Posterior vena cava (tissue), 2 donors: Measurements from ENCODE around the gene ABHD14A. TPM values are rescaled to one million over a fixed set of nuclear protein-coding genes. Genes with fewer than 3 reads are reported as not detected.
"Not testable (repeated sequence)": the region's sequence is repeated elsewhere in the genome, so short reads cannot be mapped to it uniquely, and the experiment has no call there.

Source experiments
- DNase-seq: peaks from one replicate; pipeline ENCODE4 v3.0.0-alpha.2; 2020; ENCODE audit warnings: low spot score
- intact Hi-C, 2 donors: fragments of 100-400 bp; cut with DNase I; formaldehyde crosslinking; loops; one replicate each; pipeline versions ENCODE4 v1.14.1 to v1.14.2; 2022 to 2023
- total RNA-seq, 2 donors: library from RNA; stranded (reverse); fragmentation: NEBNext Ultra II Directional; extraction: Animal tissue kit (Norgen Biotek cat#: 25700); gene quantifications; one replicate each; pipeline ENCODE4 v1.2.1, GENCODE V29; 2021
- donor health status: DM: yes; HTN: yes; CAD: no.
- donor health status: DM: yes; HTN: yes; CAD: no.

The ABHD14A gene
- total RNA-seq, 2 donors from 2014 or later: 8.4 to 18.6 TPM

- DNase-seq: no peak
- intact Hi-C loops: no loop called here
Observed at GRCh38 chr3:51986010-51986947, 11.4 kb downstream of the ABHD14A start.

GRCh38 chr3:51987568-51987967, 12.7 kb downstream of the ABHD14A start:
- intact Hi-C loops: no loop called here
- DNase-seq: no peak

- intact Hi-C loops: no loop called here
- no peak for DNase-seq
Observed at GRCh38 chr3:51988286-51989146, 13.7 kb downstream of the ABHD14A start.

GRCh38 chr3:51990501-51990971, 15.7 kb downstream of the ABHD14A start:
- DNase-seq, intact Hi-C loops: not testable (repeated sequence)

GRCh38 chr3:51992017-51992682, 17.3 kb downstream of the ABHD14A start:
- intact Hi-C loops: no loop called here

GRCh38 chr3:51993657-51994056, 18.8 kb downstream of the ABHD14A start:
- DNase-seq: not testable (repeated sequence)
- intact Hi-C loops: loop anchor here in 1 of 2 donors (1.0 kb wide), 1 partner anchor 18 kb away; the partner anchor contains the start of gene ABHD14A

More at GRCh38 chr3:51992017-51992682, 17.3 kb downstream of the ABHD14A start:
- DNase-seq: no peak

GRCh38 chr3:51994530-51994929, 19.7 kb downstream of the ABHD14A start:
- intact Hi-C loops: loop anchor here in 1 of 2 donors (1.0 kb wide), 1 partner anchor 19 kb away; the partner anchor contains the start of gene ABHD14A
- no peak for DNase-seq

GRCh38 chr3:51995346-51996163, 20.7 kb downstream of the ABHD14A start, which contains the start of gene RPL29:
Gene RPL29, minus strand, starts transcription at chr3:51995895. Its CDS starts 434 bp downstream, at chr3:51995461.
- intact Hi-C loops: no loop called here
- peak; percentile 96 for DNase-seq

- intact Hi-C loops: no loop called here
Observed at GRCh38 chr3:51997172-51997571, 22.3 kb downstream of the ABHD14A start.

GRCh38 chr3:51997935-51998596, 23.2 kb downstream of the ABHD14A start:
- intact Hi-C loops: no loop called here
- no peak for DNase-seq

More at GRCh38 chr3:51997172-51997571, 22.3 kb downstream of the ABHD14A start:
- no peak for DNase-seq

GRCh38 chr3:51998774-51999173, 23.9 kb downstream of the ABHD14A start:
- intact Hi-C loops: no loop called here

GRCh38 chr3:51999846-52000245, 25.0 kb downstream of the ABHD14A start:
- intact Hi-C loops: loop anchor here (2.0 to 10.0 kb wide), 4 partner anchors 52 to 445 kb away; partner anchors contain the start of gene SEMA3G (in 1 of the 2)
- no peak for DNase-seq

More at GRCh38 chr3:51998774-51999173, 23.9 kb downstream of the ABHD14A start:
- no peak for DNase-seq

- intact Hi-C loops: loop anchor here (2.0 to 10.0 kb wide), 4 partner anchors 51 to 443 kb away; partner anchors contain the start of gene SEMA3G (in 1 of the 2)
- peak; percentile 88 for DNase-seq
Observed at GRCh38 chr3:52001443-52001974, 26.6 kb downstream of the ABHD14A start.

GRCh38 chr3:52002748-52003147, 27.9 kb downstream of the ABHD14A start:
- intact Hi-C loops: loop anchor here (2.0 to 10.0 kb wide), 4 partner anchors 50 to 442 kb away; partner anchors contain the start of gene SEMA3G (in 1 of the 2)
- DNase-seq: no peak

- intact Hi-C loops: loop anchor here (2.0 to 10.0 kb wide), 4 partner anchors 48 to 441 kb away; partner anchors contain the start of gene SEMA3G (in 1 of the 2)
- no peak for DNase-seq
Observed at GRCh38 chr3:52004163-52004787, 29.4 kb downstream of the ABHD14A start.

- no peak for DNase-seq
- intact Hi-C loops: loop anchor here (2.0 to 10.0 kb wide), 4 partner anchors 47 to 440 kb away; partner anchors contain the start of gene SEMA3G (in 1 of the 2)
Observed at GRCh38 chr3:52004906-52005395, 30.1 kb downstream of the ABHD14A start.
